KG1 (cell line): Measurements from ENCODE around the gene TM2D1.
"Not testable (repeated sequence)": the region's sequence is repeated elsewhere in the genome, so short reads cannot be mapped to it uniquely, and the experiment has no call there.

Experiments
- DNase-seq: peaks from one replicate; lab custom pipeline; 2025; lab: John Stamatoyannopoulos, UW

Gene TM2D1

DNA sequence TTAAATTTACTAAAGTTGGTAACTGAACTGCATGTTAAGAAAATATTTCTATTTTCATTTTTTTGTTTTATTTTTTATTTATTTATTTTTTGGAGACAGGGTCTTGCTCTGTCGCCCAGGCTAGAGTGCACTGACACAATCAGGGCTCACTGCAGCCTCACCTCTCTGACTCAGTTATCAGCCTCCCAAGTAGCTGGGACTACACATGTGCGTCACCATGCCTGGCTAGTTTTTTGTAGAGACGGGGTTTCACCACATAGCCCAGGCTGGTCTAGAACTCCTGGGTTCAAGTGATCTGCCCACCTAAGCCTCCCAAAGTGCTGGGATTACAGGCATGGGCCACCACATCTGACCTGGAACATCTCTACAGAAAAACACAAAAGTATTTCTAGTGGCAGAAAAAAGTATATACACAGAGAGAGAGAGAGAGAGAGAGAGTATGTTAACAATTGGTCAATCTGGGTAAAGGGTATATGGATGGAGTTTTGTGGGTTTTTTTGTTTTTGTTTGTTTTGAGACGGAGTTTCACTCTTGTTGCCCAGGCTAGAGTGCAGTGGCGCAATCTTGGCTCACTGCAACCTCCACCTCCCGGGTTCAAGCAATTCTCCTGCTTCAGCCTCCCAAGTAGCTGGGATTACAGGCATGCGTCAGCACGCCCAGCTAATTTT, 5.8 kb downstream of the TM2D1 start:
- DNase-seq, result not testable (repeated sequence)

DNA sequence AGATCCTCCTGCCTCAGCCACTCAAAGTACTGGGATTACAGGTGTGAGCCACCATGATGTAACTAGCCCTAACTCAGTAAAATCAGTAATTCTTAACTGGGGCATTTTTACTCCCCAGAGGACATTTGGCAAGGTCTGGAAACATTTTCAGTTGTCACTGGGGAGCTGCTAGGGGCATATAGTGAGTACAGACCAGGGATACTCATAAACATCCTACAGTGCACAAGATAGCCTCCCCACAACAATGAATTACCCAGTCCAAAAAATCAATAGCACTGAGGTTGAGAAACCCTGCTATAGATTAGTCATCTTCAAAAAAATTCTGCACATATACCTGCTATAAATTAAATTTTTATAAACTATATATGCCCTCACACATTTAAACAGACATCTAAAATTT, 13.0 kb downstream of the TM2D1 start:
- DNase-seq, result no peak

DNA sequence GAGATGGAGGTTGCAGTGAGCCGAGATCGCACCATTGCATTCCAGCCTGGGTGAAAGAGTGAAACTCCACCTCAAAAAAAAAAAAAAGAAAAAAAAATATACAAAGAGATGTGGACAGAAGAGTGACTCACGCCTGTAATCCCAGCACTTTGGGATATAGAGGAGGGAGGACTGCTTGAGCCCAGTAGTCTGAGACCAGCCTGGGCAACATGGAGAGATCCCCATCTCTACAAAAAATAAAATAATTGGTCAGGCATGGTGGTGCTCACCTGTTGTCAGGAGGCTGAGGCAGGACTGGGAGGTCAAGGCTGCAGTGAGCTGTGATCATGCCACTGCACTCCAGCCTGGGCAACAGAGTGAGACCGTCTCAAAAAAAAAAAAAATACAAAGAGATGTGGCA, 13.7 kb downstream of the TM2D1 start:
- DNase-seq, result not testable (repeated sequence)

DNA sequence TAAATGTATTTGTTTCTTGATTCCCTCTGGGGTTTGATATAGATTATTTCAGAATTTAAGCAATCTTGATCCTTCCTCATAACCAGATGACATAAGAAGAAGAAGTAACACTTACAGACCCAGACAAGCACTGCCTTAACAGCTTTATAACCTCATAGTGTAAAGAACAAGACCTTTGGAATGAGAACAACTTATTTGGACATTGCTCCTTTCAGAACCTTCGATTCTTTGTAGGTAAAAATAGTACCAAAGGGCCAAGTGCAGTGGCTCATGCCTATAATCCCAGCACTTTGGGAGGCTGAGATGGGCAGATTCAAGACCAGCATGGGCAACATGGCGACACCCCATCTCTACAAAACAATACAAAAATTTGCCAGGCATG, 15.0 kb downstream of the TM2D1 start:
- no peak for DNase-seq

DNA sequence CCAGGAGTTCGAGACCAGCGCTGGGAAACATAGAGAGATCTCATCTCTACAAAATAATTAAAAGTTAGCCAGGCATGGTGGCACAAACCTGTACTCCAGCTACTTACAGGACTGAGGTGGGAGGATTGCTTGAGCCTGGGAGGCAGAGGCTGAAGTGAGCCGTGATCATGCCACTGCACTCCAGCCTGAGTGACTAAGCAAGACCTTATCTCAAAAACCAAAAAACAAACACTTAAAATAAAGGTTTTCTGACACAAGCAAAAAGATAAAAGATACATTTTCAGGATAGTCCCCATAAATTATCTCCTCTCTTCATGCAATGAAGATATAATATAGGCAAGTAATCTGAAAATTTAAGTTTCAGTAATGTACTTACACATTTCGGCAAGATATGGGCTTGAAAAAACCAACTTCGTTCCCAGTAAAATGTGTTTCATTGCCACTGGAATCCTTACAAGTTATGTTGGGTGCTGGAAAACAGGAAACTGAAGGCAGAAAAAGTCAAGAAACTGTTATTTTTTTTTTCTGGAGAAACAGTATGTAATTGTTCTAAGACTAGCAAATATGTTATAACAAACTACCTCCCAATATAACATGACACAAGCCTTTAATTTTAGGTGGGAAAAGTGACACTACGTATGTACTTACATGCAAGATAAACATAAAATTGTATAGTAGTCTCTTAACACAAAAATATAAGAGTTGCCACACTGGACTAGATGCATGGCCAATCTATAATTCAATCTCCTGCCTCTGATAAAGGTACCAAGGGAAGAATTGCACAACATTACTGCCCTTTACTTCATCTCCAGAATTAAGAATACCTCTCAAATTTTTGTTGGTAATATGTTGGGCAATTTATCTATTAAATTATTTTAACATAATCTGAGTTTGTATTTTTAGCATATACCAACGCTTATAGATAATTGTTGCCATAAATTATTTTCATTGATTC, 15.7 kb downstream of the TM2D1 start:
- no peak for DNase-seq

DNA sequence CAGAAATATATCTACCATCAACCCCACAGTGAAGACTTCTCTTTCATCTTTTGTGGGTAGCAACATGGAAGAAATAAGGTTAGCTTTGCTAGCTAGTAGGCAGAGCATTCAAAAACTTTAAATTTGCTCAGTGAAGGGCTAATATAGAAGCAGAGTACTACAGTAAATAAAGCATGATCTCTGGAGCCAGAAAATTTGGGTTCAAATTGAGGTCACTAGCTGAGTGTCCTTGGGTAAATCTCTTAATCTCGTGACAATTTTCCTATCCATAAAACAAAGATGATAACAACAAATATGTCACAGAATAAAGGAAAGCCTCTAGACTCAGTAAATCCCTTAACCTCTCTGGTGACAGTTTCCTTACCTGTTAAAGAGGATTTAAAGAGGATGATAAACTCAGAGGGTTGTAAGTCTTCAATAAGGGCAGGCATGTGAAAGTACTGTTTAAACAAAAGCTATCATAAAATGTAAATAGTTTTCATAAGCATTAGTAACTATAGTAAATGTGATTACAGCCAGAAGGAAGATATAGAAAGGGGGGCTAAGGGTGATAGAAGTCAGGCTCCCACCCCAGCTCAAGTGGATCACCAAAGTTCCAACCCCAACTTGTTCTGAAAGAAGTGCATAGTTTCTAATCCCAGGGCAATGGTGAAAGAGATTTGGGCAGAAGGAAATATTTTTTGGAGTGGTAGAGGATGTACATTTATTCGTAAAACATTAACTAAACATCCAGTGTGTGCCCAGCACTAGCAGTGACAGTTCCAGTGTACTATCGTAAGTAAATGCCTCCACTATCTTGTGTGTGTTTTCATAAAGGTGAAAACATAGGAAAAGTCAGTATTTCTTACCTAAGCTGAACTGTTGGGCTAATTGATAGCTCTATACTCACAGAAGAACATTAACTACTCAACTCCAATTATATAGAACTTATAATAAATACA, 24.8 kb downstream of the TM2D1 start:
- DNase-seq, result no peak

DNA sequence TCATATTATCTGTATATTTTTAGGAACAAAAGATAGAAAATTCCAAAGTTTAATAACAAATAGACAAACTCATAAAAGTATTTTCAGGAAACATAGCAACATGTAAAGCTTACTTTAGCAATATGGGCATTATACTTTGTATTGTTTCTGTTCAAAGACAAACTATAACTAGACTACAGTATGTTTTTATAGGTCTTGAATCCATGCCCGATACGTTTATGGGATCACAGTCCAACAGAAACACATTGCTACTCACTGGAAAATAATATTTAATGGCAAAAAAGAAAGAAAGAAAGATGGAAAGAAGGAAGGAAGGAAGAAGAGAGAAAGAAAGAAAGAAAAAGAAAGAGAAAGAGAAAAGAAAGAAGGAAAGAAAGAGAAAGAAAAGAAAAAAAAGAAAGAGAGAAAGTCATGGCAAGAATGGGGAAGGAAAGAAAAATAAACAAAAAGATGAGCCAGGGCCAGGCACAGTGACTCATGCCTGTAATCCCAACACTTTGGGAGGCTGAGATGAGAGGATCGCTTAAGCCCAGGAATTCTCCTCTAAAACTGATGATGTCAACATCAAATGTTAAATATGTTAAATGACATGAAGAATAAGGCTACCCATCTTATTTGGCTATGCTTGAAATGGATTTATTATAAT, 32.7 kb downstream of the TM2D1 start:
- no peak for DNase-seq

DNA sequence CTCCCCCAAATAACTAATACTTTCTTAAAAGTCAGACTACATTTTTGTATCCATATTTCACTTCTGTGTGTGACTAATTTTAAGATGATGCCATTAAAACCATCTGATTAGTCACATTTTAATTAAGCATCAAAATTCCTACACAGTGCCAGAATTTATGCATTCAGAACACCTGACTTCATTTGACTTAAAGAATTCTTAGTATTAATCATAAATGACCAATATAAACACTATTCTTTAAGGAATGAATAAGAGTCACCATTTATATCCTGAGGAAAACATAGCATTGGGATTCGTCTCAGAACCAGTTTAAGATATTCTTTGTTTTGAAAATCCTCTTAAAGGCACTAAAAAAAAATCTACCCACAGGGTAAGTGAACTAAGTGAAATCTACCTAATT, 37.0 kb downstream of the TM2D1 start:
- no peak for DNase-seq

DNA sequence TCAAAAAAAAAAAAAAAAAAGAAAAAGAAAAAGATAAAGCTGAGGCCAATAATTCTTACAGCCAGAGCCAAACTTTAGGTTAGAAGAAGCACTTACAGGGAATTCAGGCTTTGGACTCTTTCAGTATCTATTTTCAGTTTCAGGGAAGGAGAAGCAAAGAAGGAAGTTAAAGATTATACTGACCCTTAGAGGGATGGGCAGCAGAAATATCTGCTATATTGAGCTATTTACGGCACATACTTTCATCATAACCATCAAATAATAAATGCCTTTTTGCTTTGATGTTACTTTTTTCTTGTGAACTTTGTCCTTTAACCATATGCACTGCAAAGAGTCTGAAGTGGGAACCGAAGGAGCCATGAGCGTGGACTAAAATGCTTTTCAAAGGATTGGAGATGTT, 42.0 kb downstream of the TM2D1 start:
- DNase-seq, result no peak

DNA sequence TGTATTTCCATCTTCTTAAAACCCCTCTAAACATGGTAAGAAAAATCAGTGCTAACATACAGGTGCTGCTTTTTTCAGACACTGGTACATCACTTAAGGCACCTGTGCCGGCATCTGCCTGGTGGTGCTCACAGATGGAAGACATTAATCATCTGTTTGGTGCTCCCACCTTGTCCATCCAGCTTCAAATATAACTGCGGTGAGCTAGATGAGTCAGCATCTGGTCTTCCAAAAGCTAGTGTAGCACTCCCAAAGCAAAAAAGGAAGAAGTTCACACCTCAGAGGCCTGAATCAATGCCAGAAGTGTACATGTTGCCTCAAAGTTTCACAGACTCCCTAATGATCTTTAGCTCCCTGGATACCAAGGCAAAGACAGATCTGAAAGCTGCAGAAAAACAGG, 44.4 kb downstream of the TM2D1 start:
- DNase-seq, result no peak

DNA sequence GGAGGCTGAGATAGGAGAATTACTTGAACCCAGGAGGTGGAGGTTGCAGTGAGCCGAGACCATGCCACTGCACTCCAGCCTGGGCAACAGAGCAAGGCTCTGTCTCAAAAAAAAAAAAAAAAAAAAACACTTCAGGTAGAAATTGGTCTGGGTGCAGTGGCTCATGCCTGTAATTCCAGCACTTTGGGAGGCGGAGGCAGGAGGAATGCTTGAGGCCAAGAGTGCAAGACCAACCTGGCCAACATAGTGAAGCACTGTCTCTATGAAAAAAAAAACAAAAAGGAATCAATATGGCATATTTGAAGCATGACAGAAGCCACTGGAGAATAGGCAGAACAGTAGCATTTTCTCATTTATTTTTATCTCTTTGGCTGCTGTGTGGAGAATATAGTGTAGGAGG, 48.1 kb downstream of the TM2D1 start:
- not testable (repeated sequence) for DNase-seq

DNA sequence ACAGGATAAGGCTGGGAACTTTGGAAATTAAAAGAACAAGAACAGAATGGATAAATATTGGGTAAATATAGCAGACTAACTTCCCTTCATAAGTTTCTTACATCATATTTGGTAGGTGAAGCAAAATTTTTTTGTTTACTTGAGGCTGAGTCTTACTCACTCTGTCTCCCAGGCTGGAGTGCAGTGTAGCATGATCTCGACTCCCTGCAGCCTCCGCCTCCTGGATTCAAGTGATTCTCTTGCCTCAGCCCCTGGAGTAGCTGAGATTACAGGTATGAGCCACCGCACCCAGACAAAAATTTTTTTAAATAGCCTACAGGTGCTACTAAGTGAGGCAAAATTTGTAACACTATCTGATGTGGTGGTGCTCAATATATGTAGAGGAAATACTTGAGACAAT, 50.7 kb downstream of the TM2D1 start:
- DNase-seq, result no peak

DNA sequence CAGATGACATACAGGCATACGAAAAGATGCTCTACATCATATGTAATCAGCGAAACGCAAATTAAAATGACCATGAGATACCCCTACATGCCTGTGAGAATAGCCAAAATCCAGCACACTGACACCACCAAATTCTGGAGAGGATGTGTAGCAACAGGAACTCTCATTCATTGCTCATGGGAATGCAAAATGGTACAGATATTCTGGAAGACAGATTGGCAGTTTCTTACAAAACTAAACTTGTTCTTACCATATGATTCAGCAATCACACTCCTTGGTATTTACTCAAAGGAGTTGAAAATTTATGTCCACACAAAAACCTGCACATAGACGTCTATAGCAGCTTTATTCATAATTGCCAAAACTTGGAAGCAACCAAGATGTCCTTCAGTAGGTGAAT, 52.6 kb downstream of the TM2D1 start:
- no peak for DNase-seq

DNA sequence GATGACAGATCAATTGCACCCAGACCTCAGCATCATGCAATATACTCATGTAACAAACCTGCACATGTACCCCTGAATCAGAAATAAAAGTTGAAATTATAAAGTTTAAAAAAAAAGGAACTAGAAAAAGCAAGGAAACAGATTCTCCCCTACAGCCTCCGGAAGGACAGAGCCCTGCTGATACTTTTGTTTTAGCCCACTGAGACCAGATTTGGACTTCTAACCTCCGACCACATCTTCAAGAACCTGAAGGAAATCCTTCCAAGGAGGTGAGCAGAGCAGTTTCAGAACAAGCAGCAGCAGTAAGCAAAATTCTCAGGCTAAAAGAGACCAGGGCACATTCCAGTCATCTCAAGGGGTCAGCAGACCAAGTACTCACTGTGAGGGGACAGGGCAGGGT, 54.5 kb downstream of the TM2D1 start:
- no peak for DNase-seq

DNA sequence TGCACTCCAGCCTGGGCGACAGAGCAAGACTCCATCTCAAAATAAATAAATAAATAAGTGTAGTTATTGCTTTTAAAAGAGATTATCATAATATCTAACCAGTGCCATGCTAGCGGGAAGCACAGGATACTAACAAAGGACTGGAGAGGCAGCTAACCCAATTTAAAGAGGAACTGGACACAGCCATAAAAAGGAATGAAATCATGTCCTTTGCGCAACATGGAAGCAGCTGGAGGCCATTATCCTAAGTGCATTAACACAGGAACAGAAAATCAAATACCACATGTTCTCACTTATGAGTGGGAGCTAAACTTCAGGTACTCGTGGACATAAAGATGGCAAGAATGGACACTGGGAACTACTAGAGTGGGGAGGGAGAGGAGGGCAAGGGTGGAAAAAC, 54.9 kb downstream of the TM2D1 start:
- no peak for DNase-seq

DNA sequence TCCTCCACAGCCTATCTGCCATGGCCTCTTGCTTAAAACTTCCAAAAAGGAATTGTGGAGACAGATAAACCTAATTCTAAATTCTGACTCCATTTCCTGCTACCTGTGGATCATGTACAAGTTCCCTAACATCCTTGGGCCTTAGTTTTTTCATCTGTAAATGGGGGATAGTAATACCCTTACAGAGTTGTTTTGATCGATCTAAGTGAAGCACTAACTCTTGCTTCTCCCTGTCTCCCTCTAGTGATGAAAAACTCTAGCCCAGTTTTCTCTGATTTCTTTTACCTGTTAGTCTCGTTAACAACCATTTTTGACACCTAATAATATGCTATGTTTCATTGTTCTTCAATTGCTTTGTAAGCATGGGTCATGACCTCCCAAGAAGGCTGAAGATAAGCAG, 65.9 kb downstream of the TM2D1 start:
- DNase-seq, result no peak

DNA sequence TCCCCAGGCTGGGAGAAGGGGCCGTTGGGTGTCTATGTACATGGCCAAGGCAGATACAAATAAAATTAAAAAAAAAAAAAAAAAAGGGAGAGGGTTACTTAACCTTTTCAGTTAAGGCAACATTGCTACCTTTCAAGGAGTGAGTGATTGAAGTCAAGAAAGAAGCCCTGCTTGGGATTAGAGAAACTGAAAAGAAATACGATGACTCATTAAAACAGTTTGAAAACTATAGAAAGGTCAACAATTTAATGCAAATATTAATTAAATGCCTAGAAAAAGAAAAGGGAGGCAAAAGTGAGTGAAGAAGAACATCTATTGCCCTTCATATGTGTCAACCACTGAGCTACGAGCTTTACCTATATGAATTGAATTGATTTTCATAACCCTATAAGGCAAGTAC, 69.5 kb downstream of the TM2D1 start:
- no peak for DNase-seq

DNA sequence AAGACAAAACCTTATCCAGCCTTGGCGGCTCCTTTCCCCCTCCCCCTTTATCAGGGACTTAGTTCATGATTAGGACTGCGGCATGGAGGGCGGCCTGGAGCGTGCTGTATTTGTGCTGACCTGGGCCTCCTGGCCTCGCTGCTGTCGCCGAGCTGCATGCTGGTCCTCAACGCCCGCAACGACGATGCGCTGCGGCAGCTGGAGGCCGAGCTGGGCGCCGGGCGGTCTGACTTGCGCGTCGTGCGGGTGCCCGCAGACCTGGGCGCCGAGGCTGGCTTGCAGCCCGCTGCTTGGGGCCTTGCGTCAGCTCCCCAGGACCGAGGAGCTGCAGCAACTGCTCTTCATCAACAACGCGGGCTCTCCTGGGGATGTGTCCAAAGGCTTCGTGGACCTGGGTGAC, 70.9 kb downstream of the TM2D1 start:
- DNase-seq, result no peak

DNA sequence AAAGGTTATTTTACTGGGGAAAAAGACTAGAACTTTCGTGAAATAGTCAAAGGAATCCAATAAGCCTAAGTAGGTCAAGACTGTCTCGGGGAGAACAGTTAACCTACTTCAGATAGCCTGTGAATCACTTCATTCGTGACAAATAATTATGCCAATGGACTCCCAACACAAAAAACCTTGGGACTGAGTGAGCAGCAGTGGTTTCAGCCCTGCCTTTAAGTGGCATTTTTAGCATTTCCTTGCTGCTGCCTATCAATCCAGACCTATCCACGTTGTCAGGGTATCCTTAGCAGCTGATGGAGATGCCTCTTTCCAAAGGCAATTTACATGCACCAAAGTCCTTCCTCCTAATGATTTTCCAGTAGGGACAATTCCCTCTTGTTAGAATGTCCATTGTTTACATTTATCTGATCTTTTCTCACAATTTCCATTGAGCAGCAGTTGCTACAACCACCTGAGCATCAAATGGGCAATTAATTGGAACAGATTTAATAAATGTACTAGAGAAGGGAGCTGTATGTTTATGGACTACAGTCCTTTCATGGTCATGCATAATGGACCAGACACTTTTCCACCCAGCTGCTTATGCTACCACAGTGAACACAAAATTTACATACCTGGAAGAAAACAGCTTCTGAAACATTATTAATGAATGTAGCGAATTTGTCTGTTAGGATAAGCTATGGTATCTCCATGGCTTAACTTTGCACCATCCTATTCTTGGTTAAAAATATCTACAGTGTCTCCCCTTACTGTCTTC, 75.8 kb downstream of the TM2D1 start:
- DNase-seq, result no peak

DNA sequence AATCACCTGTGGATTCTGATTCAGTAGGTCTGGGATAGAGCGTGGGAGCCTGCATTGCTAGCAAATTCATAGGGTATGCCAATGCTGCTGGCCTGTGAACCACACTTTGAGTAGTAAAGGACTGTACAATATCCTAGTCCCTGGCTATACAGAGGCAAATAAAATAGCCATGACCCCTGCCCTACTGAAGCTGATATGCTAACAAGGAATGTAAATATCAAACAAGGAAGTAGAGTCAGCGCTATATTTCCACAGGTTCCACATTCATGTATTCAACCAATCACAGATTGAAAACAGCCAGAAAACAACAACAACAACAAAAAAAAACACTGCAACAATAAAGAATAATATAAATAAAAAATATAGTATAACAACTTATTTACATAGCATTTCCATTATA, 77.8 kb downstream of the TM2D1 start:
- DNase-seq, result no peak

DNA sequence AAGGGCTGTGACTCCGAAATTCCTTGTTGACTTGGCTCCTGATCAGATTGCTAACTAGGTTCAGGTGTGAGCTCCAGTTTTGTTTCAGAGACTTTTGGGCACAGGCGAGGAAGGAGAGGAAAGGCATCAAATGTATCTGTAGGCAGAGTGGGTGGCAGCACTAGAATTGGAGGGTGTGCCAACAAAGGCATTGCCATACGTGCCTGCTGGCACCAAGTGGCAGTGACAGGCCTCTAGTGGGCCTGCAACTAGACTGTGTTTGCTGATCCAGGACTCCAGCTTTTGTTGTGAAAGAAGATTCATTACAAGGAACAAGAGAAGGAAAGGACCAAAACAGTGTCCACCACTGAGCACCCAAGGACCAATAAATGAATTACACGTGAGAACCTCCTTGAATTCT, 79.5 kb downstream of the TM2D1 start:
- DNase-seq, result no peak
